ENCODE results near the gene PRTN3.

DNA sequence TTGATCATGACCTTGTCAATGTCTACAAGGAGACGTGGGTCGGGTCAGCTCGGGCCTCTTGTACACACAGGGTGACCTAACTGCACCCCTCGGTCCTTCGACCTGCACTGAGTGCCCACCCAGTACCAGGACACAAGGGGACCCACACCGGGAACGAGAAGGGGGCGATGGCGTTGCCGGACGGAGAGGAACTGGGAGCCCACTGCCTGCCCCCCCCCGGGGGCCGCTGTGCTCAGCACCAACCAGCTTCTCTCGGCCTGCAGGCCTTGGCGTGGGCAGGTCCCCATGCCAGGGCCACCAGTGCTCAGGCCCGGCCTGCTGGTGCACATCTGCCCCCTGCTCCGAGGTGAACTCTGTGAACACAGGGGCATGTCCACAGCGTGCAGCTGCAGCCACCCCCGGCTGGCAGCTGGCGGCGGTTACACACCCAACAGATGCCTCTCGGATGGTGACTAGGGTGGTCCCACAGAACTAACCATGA is 32.8 kb downstream of the PRTN3 start:
- TF ChIP-seq POLR2A (IDR thresholded peaks at IDR 0.05), result no peak
- TF ChIP-seq, protein P1, sequence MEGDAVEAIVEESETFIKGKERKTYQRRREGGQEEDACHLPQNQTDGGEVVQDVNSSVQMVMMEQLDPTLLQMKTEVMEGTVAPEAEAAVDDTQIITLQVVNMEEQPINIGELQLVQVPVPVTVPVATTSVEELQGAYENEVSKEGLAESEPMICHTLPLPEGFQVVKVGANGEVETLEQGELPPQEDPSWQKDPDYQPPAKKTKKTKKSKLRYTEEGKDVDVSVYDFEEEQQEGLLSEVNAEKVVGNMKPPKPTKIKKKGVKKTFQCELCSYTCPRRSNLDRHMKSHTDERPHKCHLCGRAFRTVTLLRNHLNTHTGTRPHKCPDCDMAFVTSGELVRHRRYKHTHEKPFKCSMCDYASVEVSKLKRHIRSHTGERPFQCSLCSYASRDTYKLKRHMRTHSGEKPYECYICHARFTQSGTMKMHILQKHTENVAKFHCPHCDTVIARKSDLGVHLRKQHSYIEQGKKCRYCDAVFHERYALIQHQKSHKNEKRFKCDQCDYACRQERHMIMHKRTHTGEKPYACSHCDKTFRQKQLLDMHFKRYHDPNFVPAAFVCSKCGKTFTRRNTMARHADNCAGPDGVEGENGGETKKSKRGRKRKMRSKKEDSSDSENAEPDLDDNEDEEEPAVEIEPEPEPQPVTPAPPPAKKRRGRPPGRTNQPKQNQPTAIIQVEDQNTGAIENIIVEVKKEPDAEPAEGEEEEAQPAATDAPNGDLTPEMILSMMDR (IDR thresholded peaks at IDR 0.05), result no peak
